HepG2 (cell line): ENCODE results near the gene PTPRCAP. TPM values are rescaled to one million over a fixed set of nuclear protein-coding genes. Genes with fewer than 3 reads are reported as not detected.

ENCODE experiments used
- TAF15 ChIP-seq: fragments of 200-400 bp; formaldehyde crosslinking; IDR thresholded peaks from one replicate; pipeline ENCODE4 v1.6.1; 2018; ENCODE audit warnings: mild to moderate bottlenecking, low read depth, low read length; ENCODE audit not compliant: poor library complexity, severe bottlenecking
- ZNF318 ChIP-seq: sonication (generic); formaldehyde crosslinking; IDR thresholded peaks from 2 replicates; pipeline ENCODE4 v1.4.0; 2020; ENCODE audit warnings: mild to moderate bottlenecking, missing genetic modification reagents
- ZNF484 ChIP-seq: sonication (generic); formaldehyde crosslinking; IDR thresholded peaks from 2 replicates; pipeline ENCODE4 v1.5.1; 2020; ENCODE audit warnings: mild to moderate bottlenecking, low read depth, missing genetic modification reagents, borderline replicate concordance
- polyA plus RNA-seq, 8 experiments: library from polyadenylated mRNA; depleted of rRNA in 3 of 8; stranded (reverse) in 7 of 8; unstranded in 1 of 8; fragments of >200 nt; fragmentation: Illumina TruSeq in 4 of 8; extraction: Trizol in 4 of 8; gene quantifications; 2 replicates each; pipeline versions ENCODE4 v1.2.1 to v1.2.3, GENCODE V29; 2011 to 2016; ENCODE audit warnings: low read depth in 4 of 8, missing spikeins in 1 of 8, mixed read lengths in 1 of 8; ENCODE audit not compliant: insufficient read depth in 1 of 8
- total RNA-seq, 5 experiments: library from RNA; depleted of rRNA; stranded (reverse); fragments of >200 nt; fragmentation: Illumina TruSeq; extraction: Trizol; gene quantifications; 2 replicates each; pipeline ENCODE4 v1.2.3, GENCODE V29; 2016; ENCODE audit warnings: low read depth in 1 of 5

Gene PTPRCAP
- total and polyA plus RNA-seq, 2 of the 13 experiments (the other 11 are each of a cell fraction or from before 2014, with no cell fraction given), result 0.60 to 0.70 TPM

- no peak for TF ChIP-seq ZNF318 (CRISPR knock-in tag)
- no peak for TF ChIP-seq ZNF484 (CRISPR knock-in tag)
- no peak for TF ChIP-seq TAF15
Measured at GRCh38 chr11:67395555-67396258, 41.8 kb downstream of the PTPRCAP start (continued).
